GM18907 (cell line): Measurements from ENCODE around the gene CCZ1B.
"Not testable (repeated sequence)": the region's sequence is repeated elsewhere in the genome, so short reads cannot be mapped to it uniquely, and the experiment has no call there.

Source experiments
- ATAC-seq: cut with Tn5 transposase; IDR thresholded peaks from one replicate; pipeline ENCODE4 v1.9.1; 2021; ENCODE audit warnings: mild to moderate bottlenecking, moderate library complexity; ENCODE audit not compliant: unreplicated experiment

The CCZ1B gene

DNA sequence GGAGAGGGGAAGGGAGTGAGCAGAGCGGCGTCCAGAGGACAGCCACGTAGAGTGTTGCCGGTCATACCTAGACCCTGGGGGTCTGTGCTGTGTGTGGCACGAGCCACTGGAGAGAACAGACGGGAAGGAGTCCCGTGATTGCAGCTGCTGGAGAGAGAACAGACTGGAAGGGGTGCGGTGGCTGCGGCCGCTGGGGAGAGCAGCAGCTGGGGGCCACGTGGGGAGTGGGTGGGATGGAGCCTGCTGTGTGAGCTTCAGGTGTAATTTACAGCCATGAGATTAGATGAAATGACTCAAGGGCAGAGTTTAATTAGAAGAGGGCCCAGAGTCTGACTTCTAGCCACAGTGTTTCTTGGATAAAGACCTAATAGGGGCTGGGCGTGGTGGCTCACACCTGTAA, 76.7 kb downstream of the CCZ1B start:
- ATAC-seq, result not testable (repeated sequence)
